ENCODE measurements around the gene SGK1.
"Not testable (repeated sequence)": the region's sequence is repeated elsewhere in the genome, so short reads cannot be mapped to it uniquely, and the experiment has no call there.

Gene SGK1

DNA sequence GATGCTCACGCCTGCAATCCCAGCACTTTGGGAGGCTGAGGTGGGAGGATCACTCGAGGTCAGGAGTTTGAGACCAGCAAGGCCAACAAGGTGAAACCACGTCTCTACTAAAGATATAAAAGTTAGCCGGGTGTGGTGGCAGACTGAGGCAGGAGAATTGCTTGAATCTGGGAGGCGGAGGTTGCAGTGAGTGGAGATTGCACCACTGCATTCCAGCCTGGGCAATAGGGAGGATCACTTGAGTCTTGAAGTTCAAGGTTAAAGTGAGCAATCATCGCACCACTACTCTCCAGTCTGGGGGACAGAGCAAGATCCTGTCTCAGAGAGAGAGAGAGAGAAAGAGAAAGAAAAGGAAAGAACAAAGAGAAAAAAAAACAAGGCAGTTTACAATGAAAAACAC lies 13.5 kb downstream of the SGK1 start:
- DNase-seq (ENCODE audit: low read depth): not testable (repeated sequence)

- DNase-seq (ENCODE audit: low read depth): no peak
Observed at GRCh38 chr6:134303891-134304290, 14.0 kb downstream of the SGK1 start.

- no peak for DNase-seq (ENCODE audit: low read depth)
Observed at GRCh38 chr6:134299236-134299635, 18.7 kb downstream of the SGK1 start.

DNA sequence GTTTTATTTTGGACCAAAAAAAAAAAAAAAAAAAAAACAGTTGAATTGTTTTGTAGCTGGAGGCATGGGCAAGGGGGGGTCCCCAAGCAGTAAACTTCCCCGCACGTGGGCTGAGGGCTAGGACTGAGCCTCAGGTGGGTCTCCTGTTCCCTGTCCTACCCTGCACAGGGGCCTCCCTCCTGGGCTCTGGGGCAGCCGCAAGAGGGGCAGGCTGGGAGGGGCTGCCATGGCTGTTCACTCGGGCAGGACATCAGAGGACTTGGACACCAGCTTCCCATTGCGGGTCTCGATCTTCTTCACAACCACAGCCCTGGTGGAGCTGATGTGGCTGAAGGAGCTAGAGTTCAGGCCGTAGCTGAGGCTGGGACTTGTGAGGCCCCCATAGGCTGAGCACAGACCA lies 21.1 kb downstream of the SGK1 start:
- DNase-seq (ENCODE audit: low read depth): no peak

- DNase-seq (ENCODE audit: low read depth): no peak
Observed at GRCh38 chr6:134295953-134296553, 21.9 kb downstream of the SGK1 start.

GRCh38 chr6:134293659-134294161 lies 24.2 kb downstream of the SGK1 start:
- DNase-seq (ENCODE audit: low read depth): no peak

GRCh38 chr6:134291156-134291555 lies 26.8 kb downstream of the SGK1 start:
- DNase-seq (ENCODE audit: low read depth): no peak

DNA sequence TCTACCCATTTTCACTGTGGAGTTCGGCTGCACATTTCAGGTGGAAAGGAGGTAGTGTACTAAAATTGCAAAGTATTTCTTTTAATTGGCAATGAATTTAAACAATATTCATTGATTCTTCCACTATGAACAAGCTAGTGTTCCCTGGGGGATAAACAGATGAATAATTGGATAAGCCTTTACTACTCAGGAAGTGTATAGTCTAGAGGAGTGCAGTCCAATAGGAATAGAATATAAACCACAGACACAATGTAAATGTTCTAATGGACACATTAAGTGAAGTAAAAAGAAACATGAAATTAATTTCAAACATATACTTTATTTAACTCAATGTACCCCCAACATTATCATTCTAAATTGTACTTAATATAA lies 28.7 kb downstream of the SGK1 start:
- DNase-seq (ENCODE audit: low read depth): no peak

DNA sequence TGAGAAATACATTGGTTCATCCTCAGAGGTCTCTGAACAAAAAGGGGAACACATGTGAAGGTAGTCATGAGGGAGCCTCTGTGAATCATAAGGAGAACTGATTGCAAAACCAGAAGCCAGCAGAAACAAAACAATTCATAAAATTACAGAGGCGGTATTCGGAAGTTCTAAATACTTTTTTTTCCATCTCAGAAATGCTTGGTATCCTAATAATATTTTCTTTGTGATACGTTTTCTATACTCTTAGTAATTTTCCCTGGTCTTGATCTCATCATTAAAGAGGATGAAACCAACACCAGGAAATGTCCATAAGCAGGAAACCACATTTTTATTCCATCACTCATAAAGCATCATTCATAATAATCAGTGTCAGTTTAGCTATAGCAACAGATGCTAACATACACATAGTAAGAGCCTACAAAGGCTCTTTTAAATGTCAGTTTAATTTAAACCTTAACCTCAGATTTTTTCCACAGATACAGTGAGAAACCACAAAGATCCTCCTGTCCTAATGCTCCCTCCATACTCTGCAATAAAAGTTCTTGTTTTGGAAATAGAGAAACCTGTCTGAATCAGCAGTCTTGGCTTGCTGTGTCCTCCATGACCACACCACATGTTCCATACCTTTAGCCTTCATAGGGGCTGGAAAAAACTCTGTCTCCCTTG lies 29.2 kb downstream of the SGK1 start:
- DNase-seq (ENCODE audit: low read depth): no peak

GRCh38 chr6:134287859-134288537 lies 29.9 kb downstream of the SGK1 start:
- no peak for DNase-seq (ENCODE audit: low read depth)

- DNase-seq (ENCODE audit: low read depth): no peak
Observed at GRCh38 chr6:134282816-134283215, 35.1 kb downstream of the SGK1 start.

- no peak for DNase-seq (ENCODE audit: low read depth)
Observed at GRCh38 chr6:134281388-134281787, 36.5 kb downstream of the SGK1 start.

DNA sequence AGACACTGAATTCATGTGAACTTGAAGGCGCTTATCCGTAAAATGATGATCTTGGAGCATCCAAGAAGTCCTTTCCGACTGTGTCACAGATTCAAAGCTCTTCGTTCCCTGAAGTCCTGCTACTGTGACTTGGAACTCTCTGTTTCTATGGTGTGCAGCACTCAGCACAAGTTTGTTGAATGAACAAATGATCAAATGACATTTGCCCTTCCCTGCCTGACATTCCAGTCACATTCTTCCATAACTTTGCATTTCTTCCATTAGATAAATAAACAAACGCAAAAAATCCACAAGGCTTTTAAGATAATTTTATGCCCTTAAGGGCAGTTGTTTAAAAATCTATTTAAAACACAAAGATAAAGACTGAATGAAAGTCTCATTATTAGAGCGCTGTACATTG lies 39.9 kb downstream of the SGK1 start:
- no peak for DNase-seq (ENCODE audit: low read depth)

GRCh38 chr6:134276891-134277377 lies 41.0 kb downstream of the SGK1 start:
- DNase-seq (ENCODE audit: low read depth): not testable (repeated sequence)

DNA sequence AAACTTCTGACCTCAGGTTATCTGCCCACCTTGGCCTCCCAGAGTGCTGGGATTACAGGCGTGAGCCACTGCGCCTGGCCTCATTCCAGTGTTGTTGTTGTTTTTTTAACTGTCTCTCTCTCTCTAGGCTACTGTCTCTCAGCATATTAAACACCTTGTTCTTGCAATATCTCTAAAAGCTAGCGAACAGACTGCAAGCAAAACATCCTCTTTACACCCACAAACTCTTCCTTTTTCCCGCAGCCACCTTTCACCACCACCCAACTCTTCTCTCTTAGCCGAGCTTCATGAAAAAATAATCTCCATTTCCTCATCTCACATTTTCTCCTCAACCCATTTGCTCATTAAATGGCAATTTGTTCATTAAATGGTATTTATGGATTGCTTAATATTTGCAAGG lies 45.5 kb downstream of the SGK1 start:
- no peak for DNase-seq (ENCODE audit: low read depth)

DNA sequence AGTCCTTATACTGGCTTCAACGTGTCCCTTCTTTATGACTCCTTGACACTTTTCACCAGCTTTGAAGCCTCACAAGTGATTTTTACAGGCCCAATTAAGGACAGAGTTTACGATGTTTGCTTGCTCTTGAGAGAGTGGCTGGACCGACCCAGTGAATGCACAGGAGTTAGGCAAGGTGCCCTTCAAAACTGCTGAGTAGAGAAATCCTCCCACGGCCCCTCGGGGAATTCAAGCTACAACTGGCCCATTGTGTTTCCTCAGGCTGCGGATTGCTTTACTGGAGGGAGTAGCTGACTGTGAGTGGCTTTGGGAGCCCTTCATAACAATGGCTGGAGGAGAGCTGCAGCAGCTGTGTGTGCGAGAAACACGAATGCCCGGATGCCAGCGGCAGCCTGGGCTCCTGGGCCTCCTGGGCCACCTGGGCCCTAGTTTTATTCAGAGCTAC lies 50.0 kb downstream of the SGK1 start:
- DNase-seq (ENCODE audit: low read depth): no peak

GRCh38 chr6:134266776-134267175 lies 51.1 kb downstream of the SGK1 start:
- no peak for DNase-seq (ENCODE audit: low read depth)

DNA sequence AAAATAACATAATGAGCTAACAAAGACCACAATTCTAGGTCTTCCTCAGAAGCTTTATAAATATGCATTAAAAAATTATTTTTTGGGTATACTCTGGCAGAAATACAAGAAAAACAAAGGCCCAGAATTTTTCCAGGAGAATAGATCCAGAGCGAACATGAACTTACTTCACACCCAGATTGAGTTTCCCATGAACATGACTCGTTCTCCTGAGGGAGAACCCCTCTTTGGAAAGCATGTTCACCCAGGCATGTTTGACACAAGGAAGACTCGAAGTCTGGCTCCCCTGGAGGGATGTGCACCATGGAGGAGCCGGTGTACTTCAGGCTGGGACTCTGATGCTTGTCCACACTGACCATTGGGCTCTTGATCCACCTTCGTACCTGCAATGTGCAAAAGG lies 56.1 kb downstream of the SGK1 start:
- DNase-seq (ENCODE audit: low read depth): no peak

DNA sequence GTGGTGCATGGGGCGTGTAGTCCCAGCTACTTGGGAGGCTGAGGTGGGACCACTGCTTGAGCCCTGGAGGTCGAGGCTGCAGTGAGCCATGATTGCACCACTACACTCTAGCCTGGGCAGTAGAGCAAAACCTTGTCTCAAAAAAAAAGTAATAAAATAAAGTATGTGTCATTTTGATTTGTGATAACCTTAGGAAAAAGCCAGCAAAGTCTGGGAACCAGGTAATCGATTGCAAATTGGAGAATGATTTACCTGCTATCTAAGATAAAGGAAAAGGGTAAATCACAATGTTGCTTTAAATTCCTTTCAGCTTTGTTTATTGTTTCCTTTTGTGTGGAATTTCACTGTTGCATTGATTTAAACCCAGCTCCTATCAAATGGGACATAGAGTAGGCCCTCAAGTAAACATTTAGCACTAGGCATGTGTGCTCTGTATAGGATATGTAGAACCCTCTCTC lies 59.0 kb downstream of the SGK1 start:
- DNase-seq (ENCODE audit: low read depth): no peak

DNA sequence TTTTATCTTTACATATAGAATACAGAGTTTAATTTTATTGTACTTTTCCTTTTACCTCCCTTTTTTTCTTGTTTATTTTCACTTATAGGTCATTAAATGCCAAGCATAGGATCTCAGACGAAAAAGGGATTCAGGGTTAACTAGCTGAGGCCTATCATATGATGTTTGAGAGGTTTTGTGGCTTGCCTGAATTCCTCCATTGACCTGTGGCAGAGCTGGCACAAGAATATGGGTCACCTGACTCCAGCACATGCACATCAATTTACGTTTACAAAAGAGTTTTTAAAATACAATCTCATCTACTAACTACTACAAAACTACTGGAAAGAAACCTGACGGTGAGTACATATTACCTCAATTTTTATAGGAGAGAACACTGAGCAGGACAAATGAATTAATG lies 60.4 kb downstream of the SGK1 start:
- DNase-seq (ENCODE audit: low read depth): no peak

DNA sequence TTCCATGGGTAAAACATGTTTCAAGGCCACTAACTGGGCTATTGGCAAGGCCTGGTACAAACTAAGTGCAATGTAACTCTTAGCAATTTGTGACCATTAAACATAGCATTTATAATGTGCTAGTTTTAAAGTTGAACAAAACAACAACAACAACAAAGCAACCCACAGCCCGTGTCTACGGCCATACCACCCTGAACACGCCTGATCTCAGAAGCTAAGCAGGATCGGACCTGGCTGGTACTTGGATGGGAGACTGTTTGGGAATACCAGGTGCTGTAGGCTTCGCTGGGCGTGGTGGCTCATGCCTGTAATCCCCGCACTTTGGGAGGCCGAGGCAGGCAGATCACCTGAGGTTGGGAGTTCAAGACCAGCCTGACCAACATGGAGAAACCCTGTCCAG lies 61.0 kb downstream of the SGK1 start:
- no peak for DNase-seq (ENCODE audit: low read depth)

GRCh38 chr6:134255280-134255679 lies 62.6 kb downstream of the SGK1 start:
- not testable (repeated sequence) for DNase-seq (ENCODE audit: low read depth)

- DNase-seq (ENCODE audit: low read depth): no peak
Observed at GRCh38 chr6:134254118-134254517, 63.8 kb downstream of the SGK1 start.

Measured in stimulated activated CD8-positive, alpha-beta memory T cell treated with anti-CD3 and anti-CD28 coated beads, Interleukin-4, amount 100 ng/mL, for 24 hours (primary cell).